HPDE6-E6E7 (cell line): ENCODE measurements around the gene BRD3OS.

Experiments used
- DNase-seq: peaks from one replicate; pipeline ENCODE4 v3.0.0; 2011; ENCODE audit warnings: missing footprints; ENCODE audit errors: extremely low spot score

Gene BRD3OS

DNA sequence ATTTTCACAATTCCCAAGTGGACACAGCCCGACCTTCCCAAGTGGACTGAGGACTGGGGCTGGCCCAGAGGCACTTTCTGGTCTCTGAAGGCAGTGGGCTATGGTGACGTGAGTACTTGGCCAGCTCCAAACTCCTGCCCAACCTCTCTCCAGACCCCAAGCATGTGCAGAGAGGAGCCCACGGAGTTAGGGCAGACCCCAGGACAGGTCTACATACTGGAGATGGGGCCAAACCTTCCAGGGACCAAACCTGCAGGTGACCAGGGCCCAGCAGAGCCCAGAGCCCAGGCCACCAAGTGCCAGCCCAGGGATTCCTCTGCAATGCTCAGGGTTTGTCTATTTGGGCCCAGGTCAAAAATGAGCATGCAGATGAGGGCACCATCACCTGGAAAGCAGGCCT lies 27.2 kb downstream of the BRD3OS start:
- DNase-seq: no peak

DNA sequence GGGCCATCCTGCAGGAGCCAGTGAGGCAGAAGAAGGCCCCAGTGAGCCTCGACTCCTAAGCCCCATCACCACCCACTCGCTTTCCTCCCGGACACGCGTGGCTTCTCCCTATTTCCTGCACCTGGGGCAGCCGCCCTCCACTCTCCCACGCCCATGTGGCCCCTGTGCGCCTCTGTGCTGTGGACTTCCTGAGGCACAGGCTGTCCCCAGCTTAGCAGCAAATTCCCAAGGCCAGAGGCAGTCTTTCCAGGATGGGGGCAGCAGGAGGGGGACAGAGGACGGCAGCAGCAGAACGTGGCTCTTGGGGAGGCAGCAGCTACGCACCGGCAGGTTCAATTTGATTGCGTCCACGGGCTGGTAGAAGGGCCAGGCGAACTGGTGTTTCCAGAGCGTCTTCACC lies 27.7 kb downstream of the BRD3OS start:
- no peak for DNase-seq

GRCh38 chr9:134053401-134053871 lies 28.2 kb downstream of the BRD3OS start:
- DNase-seq: no peak

DNA sequence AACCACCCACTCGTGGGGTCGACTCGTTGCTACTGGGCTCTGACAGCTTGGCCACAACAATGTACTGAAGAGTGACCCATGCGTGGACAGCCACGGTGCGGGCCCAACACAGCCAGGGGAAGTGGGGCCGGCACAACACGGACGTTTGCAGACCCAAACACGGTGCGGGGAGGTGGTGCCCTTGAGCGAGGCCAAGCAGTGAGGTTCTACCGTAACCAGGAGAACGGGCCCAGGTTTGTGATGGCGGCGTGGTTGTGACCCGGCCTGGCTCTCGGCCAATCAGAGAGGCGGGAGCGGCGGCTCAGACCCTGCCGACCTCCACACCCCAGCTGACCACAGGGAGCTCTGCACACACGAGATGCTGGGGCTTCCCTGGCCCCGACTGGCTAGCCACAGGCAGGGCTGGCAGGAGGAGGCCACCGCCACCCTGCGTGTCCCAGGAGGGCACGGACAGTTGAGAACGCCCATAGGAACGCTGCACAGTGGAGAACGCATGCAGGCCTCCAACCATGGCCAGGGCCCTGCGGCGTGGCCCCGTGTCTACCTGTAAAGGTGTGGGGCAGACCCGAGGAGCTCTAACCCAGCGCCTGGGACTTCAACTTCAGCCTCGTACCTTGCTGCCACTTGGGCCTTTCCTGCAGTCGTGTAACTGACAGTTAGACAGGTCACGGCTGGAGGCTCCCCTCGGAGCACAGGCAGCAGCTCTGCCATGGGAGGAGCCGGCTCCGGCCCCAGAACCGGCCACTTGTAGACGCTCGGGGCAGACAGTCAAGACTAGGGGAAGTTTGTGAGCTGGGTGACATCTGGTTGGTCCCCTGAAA lies 28.9 kb downstream of the BRD3OS start:
- DNase-seq: no peak

DNA sequence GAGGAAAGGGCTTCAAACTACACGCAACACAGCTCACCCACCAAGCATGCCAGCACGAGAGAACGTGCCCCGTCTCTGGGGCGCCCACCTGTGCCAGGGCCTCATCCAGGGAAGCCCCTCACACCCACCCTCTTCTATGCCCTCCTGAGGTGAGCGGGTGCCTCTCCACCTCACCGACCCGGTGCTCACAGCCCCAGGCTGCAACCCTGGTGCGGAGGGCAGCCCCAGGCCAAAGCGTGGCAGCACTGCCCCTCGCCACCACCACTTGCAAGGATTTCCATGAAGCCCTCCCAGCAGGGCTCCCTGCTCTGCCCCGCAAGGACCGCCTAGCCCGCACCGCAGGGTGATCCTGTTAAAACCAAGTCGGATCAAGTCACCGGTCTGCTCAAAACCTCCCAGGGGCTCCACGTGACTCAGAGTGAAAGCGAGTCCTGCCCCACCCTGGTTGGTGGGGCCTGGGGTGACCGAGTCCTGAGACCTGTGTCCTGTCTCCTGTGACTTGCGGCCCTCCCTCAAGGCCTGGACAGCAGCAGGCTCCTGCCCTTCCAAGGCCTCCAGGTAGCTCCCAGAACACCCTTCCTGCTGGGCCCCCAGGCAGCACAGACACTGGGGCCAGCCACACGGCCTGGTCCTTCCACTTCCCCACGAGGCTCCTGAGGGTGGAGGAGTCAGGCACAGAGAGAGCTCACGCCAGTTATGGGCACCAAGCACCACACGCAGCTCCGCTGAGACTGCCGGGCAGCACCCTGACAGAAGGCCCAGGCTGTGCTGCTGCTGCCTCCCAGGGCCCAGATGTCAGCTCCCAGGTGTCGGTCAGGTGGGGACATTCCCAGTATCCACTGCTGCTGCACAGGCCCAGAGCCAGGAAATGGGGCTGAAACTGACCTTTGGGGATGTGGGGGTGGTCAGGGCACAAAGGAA lies 29.9 kb downstream of the BRD3OS start:
- no peak for DNase-seq

DNA sequence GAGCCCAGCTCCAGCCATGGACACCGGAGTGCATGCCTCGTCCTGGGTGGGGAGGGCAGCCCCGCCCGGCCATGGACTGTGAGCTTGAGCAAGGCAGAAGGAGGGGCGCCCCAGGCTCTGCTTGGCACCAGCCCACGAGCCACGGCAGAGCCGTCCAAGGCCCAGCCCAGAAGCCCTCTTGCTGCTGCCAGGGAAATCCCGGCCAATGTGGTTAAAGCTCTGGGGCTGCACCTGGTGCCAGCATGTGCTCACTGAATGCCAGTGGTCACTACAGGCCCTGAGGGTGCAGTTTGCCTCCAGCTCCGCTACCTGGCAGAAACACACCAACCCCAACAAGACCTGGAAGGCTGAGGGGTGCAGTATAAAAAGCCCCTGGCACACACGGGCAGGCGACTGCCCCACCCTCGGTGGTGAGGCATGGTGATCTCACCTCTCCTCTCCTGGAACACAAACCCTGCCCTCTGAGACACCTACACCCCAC lies 30.7 kb downstream of the BRD3OS start:
- DNase-seq: peak; percentile 86

GRCh38 chr9:134056483-134057306 lies 31.4 kb downstream of the BRD3OS start:
- DNase-seq: no peak

- DNase-seq: no peak
Observed at GRCh38 chr9:134057307-134057657, 32.0 kb downstream of the BRD3OS start.

DNA sequence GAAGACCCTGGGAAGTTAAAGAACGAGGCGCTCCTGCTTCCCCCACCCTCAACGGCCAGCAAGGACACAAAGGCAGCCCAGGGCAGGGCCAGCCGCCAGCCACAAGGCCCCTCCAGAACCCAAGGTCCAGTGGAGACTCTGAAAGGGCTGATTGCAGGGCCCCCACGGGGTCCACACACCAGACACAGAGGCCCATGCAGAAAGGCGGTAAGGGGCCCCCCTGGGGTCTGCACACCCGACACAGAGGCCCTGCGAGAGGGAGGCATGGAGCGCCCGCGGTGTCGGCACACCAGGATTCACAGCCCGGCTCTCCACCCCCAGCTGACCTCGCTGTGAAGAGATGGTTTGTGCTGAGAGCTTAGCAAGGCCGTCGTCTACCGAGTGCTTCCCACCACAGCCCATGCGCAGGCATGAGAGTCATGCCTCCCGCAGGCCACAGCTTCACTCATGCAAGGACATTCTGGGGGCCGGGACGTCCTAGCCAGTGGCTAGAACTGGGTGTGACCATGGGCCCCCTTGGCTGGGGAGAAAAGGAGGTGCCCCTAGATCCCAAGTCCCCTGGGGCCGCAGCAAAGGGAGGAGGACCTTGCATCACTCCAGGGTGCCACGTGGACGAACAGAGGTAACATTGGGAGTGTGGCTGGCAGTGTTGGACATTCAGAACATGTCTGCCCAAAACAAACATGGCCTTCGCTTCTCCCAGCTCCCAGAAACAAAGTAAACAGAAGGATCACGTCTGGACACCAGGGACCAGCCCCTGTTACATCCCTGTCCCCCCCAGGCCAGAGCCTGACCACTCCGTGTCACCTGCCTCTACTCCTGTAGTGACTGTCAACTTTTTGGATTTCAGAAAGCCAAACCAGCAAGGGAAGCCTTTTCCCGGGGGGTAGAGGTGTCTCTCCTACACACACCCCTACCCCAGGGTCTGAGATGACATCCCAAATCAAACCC lies 32.7 kb downstream of the BRD3OS start:
- DNase-seq: no peak

DNA sequence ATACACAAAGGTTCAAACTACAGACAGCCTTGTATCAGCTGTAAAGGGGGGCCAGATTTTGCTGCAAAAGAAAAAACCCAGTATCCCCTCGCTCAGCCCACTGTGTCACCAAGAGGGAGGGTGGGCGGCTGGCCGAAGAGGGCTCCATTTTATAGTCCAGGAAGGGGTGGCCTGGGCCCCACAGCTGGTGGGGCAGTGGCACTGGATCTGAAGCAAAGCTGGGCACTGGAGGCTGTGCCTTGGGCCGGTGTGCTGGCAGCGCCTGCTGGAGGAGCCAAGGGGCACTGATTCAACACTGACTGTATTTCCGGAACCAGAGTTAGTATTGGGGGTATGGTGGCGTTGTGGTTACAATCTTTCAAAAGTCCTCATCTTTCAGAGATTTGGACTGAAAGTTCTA lies 33.4 kb downstream of the BRD3OS start:
- DNase-seq: peak; percentile 73

DNA sequence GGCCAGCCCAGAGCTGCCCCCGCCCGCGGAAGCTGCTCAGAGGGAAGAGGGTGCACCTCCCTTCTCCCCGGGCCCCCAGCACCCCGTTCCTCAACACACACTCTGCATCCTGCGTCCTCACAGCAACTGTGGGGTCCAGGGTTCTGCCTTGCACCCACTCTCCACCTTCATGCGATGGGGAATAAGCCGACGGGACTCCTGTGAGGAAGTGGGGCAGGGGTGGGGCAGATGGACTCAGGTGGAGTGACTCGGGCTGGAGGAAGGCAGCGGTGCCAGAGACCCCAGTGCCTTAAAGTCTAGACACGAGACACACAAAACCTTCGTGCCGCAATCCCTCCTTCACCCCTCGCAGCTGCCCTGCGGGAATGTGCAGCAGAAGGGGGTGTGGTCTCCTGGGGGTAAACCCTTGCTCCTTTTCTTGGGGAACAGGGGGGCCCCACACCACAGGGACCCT lies 33.9 kb downstream of the BRD3OS start:
- no peak for DNase-seq

- DNase-seq: no peak
Observed at GRCh38 chr9:134059661-134060395, 34.5 kb downstream of the BRD3OS start.

GRCh38 chr9:134060546-134060945 lies 35.3 kb downstream of the BRD3OS start:
- DNase-seq: no peak

DNA sequence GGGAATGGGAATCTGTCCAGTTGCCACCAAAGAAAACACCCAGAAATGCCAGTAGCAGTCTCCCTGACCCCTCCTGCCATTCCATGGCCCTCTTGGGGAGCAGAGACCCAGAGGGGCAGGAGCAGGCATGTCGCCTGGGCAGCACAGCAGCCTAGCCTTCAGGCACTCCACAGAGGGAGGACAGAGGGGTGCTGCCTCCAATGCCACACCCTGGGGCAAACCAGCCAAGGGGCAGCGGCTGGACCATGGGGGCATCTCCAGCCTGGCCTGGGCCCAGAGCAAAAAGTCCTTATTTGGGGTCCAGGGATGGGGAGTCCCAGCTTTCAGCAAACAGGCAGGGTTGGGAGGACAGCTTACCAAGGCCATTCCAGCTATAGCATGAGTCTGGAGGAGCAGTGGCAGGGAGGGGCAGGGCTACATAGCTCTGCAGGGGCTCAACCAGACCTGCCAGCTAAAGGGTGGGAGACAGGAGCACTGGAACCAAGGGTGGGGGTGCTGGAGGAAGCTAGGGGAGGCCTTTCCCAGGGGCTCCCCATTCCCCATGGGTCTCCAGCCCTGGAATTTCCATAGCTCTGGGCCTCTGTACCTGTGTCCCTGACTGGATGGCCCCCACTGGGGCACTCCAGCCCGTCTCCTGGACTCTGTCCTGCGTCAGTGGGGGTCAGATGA lies 35.9 kb downstream of the BRD3OS start:
- no peak for DNase-seq

- no peak for DNase-seq
Observed at GRCh38 chr9:134061688-134062371, 36.5 kb downstream of the BRD3OS start.

GRCh38 chr9:134062461-134063087 lies 37.3 kb downstream of the BRD3OS start:
- no peak for DNase-seq

DNA sequence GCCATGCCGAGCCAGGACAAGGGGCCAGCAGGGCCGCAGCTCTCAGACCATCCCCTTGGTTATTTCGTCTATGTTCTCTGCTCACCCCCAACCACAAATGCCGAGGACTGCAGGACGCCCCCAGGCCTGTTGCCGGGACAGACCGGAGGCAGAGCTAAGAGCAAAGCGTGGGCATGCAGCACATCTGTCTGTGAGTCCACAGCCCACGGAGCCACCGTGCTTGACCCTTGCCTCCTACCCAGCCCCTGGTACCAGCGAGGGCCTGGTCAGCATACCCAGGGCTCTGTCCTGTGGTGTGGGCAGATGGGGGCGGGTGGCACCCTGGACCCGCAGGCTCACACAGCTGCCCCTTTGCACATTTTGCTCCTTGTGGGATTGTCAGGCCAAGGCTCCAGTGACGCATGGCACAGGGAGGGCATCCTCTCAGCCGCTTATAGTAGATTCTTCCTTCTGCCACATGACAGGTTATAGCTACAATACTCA lies 37.8 kb downstream of the BRD3OS start:
- no peak for DNase-seq
